K562 (cell line): Measurements from ENCODE around the gene ASF1B. TPM values are rescaled to one million over a fixed set of nuclear protein-coding genes. Genes with fewer than 3 reads are reported as not detected.
A peak's percentile ranks its signal among the peaks of the same experiment; 100 is the strongest.

Experiments used
- ASH1L ChIP-seq: fragments of 450-650 bp; IDR thresholded peaks from 2 replicates; pipeline ENCODE4 v1.6.1; 2018; ENCODE audit warnings: borderline replicate concordance, mild to moderate bottlenecking, low read depth; ENCODE audit not compliant: partially characterized antibody
- CBX1 ChIP-seq: sonication (generic); IDR thresholded peaks from 2 replicates; pipeline ENCODE4 v1.6.1; 2016; ENCODE audit warnings: antibody characterized with exemption, low read depth, mild to moderate bottlenecking
- CBX3 ChIP-seq, 2 experiments: IDR thresholded peaks; 1 replicate in 1 of 2; 2 replicates in 1 of 2; pipeline ENCODE4 v1.6.1; 2012; ENCODE audit warnings: inconsistent platforms in 2 of 2, low read length in 2 of 2, borderline replicate concordance in 1 of 2, control low read depth in 1 of 2
- CBX5 ChIP-seq: IDR thresholded peaks from 2 replicates; pipeline ENCODE4 v1.6.1; 2014; ENCODE audit warnings: low read depth, borderline replicate concordance
- CCAR2 ChIP-seq: fragments of 200-400 bp; formaldehyde crosslinking; IDR thresholded peaks from 2 replicates; pipeline ENCODE4 v1.6.1; 2017; ENCODE audit warnings: mild to moderate bottlenecking, low read depth, low read length
- CREM ChIP-seq: IDR thresholded peaks from 2 replicates; pipeline ENCODE4 v1.6.1; 2014; ENCODE audit warnings: antibody characterized with exemption, low read depth
- FOXK1 ChIP-seq: sonication (generic); formaldehyde crosslinking; IDR thresholded peaks from 2 replicates; pipeline ENCODE4 v1.8.0; 2022; ENCODE audit warnings: missing genetic modification reagents, mild to moderate bottlenecking, borderline replicate concordance
- GATA2 ChIP-seq: sonication (generic); formaldehyde crosslinking; IDR thresholded peaks from 2 replicates; pipeline ENCODE4 v1.4.0; 2020; ENCODE audit warnings: mild to moderate bottlenecking, missing genetic modification reagents
- HIVEP1 ChIP-seq: fragments of 250-450 bp; sonication (Bioruptor Pico); IDR thresholded peaks from 2 replicates; pipeline ENCODE4 v1.4.0; 2020; ENCODE audit warnings: mild to moderate bottlenecking
- KDM4B ChIP-seq, 2 experiments: fragments of 450-650 bp in 1 of 2; sonication (generic) in 1 of 2; IDR thresholded peaks; 2 replicates each; pipeline ENCODE4 v1.6.1; 2016 to 2017; ENCODE audit warnings: borderline replicate concordance in 2 of 2, antibody characterized with exemption in 1 of 2, low read depth in 1 of 2, mild to moderate bottlenecking in 1 of 2
- KLF1 ChIP-seq: fragments of 450-650 bp; IDR thresholded peaks from 2 replicates; pipeline ENCODE4 v1.6.1; 2016; ENCODE audit warnings: missing genetic modification characterization, missing compliant biosample characterization
- MYC ChIP-seq, 2 experiments: fragments of 250-450 bp in 1 of 2; sonication (Bioruptor Pico) in 1 of 2; IDR thresholded peaks; 2 replicates each; pipeline versions ENCODE4 v1.5.1 to v1.6.1; 2012 to 2021; ENCODE audit warnings: low read depth in 2 of 2, borderline replicate concordance in 1 of 2, improper control_type of control experiment in 1 of 2, low read length in 1 of 2, mild to moderate bottlenecking in 1 of 2, moderate library complexity in 1 of 2
- NFYB ChIP-seq: IDR thresholded peaks from 2 replicates; pipeline ENCODE4 v1.6.1; 2011; ENCODE audit warnings: mild to moderate bottlenecking, moderate library complexity; ENCODE audit not compliant: insufficient read length; ENCODE audit errors: extremely low read depth
- PTBP1 ChIP-seq: fragments of 200-400 bp; formaldehyde crosslinking; IDR thresholded peaks from 2 replicates; pipeline ENCODE4 v1.6.1; 2017; ENCODE audit warnings: low read depth, low read length
- RB1 ChIP-seq: fragments of 450-650 bp; IDR thresholded peaks from 2 replicates; pipeline ENCODE4 v1.6.1; 2017; ENCODE audit warnings: low read depth, mild to moderate bottlenecking
- RBM22 ChIP-seq: fragments of 200-400 bp; formaldehyde crosslinking; IDR thresholded peaks from 2 replicates; pipeline ENCODE4 v1.6.1; 2018; ENCODE audit warnings: low read length, low read depth; ENCODE audit not compliant: poor library complexity, severe bottlenecking
- RCOR1 ChIP-seq, 2 experiments: IDR thresholded peaks; 2 replicates each; pipeline ENCODE4 v1.6.1; 2012; ENCODE audit warnings: low read depth in 2 of 2, low read length in 2 of 2, borderline replicate concordance in 1 of 2, improper control_type of control experiment in 1 of 2
- SOX6 ChIP-seq: fragments of 450-650 bp; IDR thresholded peaks from 2 replicates; pipeline ENCODE4 v1.6.1; 2014; ENCODE audit warnings: mild to moderate bottlenecking
- SRSF1 ChIP-seq: fragments of 200-400 bp; formaldehyde crosslinking; IDR thresholded peaks from 2 replicates; pipeline ENCODE4 v1.6.1; 2017; ENCODE audit warnings: mild to moderate bottlenecking, low read depth, low read length, moderate library complexity
- ZBTB17 ChIP-seq: fragments of 450-650 bp; formaldehyde crosslinking; IDR thresholded peaks from 2 replicates; pipeline ENCODE4 v1.4.0; 2020; ENCODE audit warnings: mild to moderate bottlenecking
- ZKSCAN1 ChIP-seq: fragments of 150-350 bp; IDR thresholded peaks from 2 replicates; pipeline ENCODE4 v1.6.1; 2016; ENCODE audit warnings: low read depth, low read length
- ZNF232 ChIP-seq: sonication (generic); formaldehyde crosslinking; IDR thresholded peaks from 2 replicates; pipeline ENCODE4 v1.8.0; 2022; ENCODE audit warnings: mild to moderate bottlenecking, missing genetic modification reagents
- ZNF239 ChIP-seq: fragments of 250-450 bp; sonication (Bioruptor Pico); IDR thresholded peaks from 2 replicates; pipeline ENCODE4 v1.4.0; 2020; ENCODE audit warnings: mild to moderate bottlenecking
- ZNF561 ChIP-seq: fragments of 450-650 bp; formaldehyde crosslinking; conservative IDR thresholded peaks from 2 replicates; pipeline ENCODE4 v1.4.0; 2020; ENCODE audit warnings: mild to moderate bottlenecking, moderate library complexity
- ZNF695 ChIP-seq: fragments of 450-650 bp; formaldehyde crosslinking; IDR thresholded peaks from 2 replicates; pipeline ENCODE4 v1.4.0; 2020; ENCODE audit warnings: mild to moderate bottlenecking, moderate library complexity
- polyA plus RNA-seq, 8 experiments: library from polyadenylated mRNA; depleted of rRNA in 4 of 8; stranded (reverse) in 5 of 8; unstranded in 3 of 8; fragments of >200 nt; fragmentation: Nextera tagmentation in 2 of 8; fragmentation: Illumina TruSeq in 1 of 8; extraction: Ambion mirVana in 2 of 8; extraction: Trizol in 1 of 8; gene quantifications; 2 replicates each; pipeline versions ENCODE4 v1.2.1 to v1.2.3, GENCODE V29; 2011 to 2014; ENCODE audit warnings: inconsistent platforms in 1 of 8, missing spikeins in 1 of 8
- total RNA-seq, 7 experiments: library from RNA; depleted of rRNA in 6 of 7; stranded (reverse); fragments of >200 nt in 6 of 7; fragmentation: Illumina TruSeq in 2 of 7; extraction: Trizol in 2 of 7; gene quantifications; 2 replicates each; pipeline versions ENCODE4 v1.2.1 to v1.2.3, GENCODE V29; 2011 to 2021; ENCODE audit warnings: low replicate concordance in 1 of 7
- TF ChIP-seq, protein P1 (sequence below): fragments of 450-650 bp; IDR thresholded peaks from 2 replicates; pipeline ENCODE4 v1.6.1; 2018; ENCODE audit warnings: mild to moderate bottlenecking, low read depth; ENCODE audit not compliant: partially characterized antibody
- TF ChIP-seq, protein P2 (sequence below): fragments of 250-450 bp; sonication (Bioruptor Pico); IDR thresholded peaks from 2 replicates; pipeline ENCODE4 v1.4.0; 2020; ENCODE audit warnings: borderline replicate concordance

ASF1B gene
- total and polyA plus RNA-seq, 9 of the 15 experiments (the other 6 are each of a cell fraction or from before 2014, with no cell fraction given), result 6.0 to 69.4 (median 53.3) TPM

DNA sequence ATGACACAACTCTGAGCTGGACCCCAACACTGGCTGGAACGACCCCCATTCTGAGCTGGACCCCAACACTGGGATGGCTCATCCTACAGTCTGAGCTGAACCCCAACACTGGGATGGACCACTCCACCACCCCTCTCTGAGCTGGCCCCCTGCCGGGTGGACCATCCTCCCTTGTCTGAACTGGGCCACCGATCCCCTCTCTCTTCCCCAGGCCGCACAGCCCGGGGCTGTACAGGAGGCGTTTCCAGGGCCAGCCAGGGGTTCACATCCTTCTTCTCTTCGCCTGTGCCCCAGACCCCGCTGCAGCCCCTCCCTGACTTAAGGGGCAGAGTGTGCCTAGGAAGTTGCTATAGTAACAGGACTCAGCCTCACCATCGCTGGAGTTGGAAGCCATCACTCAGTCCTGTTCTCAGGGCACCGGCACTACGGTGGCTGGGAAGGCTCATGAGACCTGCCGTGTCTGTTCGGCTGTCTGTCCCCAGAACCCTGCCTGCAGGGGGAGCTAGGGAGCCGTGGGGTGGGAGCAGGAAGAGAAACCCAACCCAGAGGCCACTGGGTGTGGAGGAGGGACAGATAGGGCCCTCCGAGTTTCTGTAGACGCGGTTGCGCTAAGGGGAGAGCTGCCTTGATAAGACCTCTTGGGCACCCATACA is 22.5 kb downstream of the ASF1B start (continued):
- TF ChIP-seq, protein P1, sequence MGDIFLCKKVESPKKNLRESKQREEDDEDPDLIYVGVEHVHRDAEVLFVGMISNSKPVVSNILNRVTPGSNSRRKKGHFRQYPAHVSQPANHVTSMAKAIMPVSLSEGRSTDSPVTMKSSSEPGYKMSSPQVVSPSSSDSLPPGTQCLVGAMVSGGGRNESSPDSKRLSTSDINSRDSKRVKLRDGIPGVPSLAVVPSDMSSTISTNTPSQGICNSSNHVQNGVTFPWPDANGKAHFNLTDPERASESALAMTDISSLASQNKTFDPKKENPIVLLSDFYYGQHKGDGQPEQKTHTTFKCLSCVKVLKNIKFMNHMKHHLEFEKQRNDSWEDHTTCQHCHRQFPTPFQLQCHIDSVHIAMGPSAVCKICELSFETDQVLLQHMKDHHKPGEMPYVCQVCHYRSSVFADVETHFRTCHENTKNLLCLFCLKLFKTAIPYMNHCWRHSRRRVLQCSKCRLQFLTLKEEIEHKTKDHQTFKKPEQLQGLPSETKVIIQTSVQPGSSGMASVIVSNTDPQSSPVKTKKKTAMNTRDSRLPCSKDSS, result no peak
- TF ChIP-seq RBM22 (no peak), RCOR1 (IDR thresholded peaks at IDR 0.05; ENCODE audit: borderline replicate concordance in 1 of 2, low read depth in 2 of 2, low read length in 2 of 2) (peak; percentile 68 to 95; a peak in 3 of 4 replicates), ZNF239 (CRISPR knock-in tag) (no peak), FOXK1 (CRISPR knock-in tag) (no peak), ZNF561 (CRISPR knock-in tag) (no peak), CBX5 (no peak), SOX6 (0 out of 2 replicates have a peak, but pooled peaks have one; percentile 13), GATA2 (CRISPR knock-in tag) (no peak), RB1 (peak; percentile 59; the same call in 1 of the 2 replicates), ZNF232 (CRISPR knock-in tag) (no peak), MYC (IDR thresholded peaks at IDR 0.05; ENCODE audit: low read depth, low read length) (peak; percentile 46; the same call in 1 of the 2 replicates), MYC (CRISPR knock-in tag; IDR thresholded peaks at IDR 0.05; ENCODE audit: borderline replicate concordance, low read depth) (no peak), NFYB (no peak), CREM (0 out of 2 replicates have a peak, but pooled peaks have one; percentile 35), CBX1 (peak; percentile 89), CBX3 (IDR thresholded peaks at IDR 0.05; ENCODE audit: borderline replicate concordance in 1 of 2, low read length in 2 of 2) (peak in 1 of 2 experiments; percentile 86; a peak in 2 of 3 replicates), ZKSCAN1 (0 out of 2 replicates have a peak, but pooled peaks have one; percentile 49), KLF1 (tag) (no peak), CCAR2 (no peak), HIVEP1 (CRISPR knock-in tag) (no peak), ZNF695 (CRISPR knock-in tag) (no peak), ZBTB17 (peak; percentile 57; the same call in 1 of the 2 replicates), PTBP1 (no peak), KDM4B (IDR thresholded peaks at IDR 0.05; ENCODE audit: borderline replicate concordance in 2 of 2, low read depth in 1 of 2) (no peak), ASH1L (no peak), SRSF1 (no peak)
- TF ChIP-seq, protein P2, sequence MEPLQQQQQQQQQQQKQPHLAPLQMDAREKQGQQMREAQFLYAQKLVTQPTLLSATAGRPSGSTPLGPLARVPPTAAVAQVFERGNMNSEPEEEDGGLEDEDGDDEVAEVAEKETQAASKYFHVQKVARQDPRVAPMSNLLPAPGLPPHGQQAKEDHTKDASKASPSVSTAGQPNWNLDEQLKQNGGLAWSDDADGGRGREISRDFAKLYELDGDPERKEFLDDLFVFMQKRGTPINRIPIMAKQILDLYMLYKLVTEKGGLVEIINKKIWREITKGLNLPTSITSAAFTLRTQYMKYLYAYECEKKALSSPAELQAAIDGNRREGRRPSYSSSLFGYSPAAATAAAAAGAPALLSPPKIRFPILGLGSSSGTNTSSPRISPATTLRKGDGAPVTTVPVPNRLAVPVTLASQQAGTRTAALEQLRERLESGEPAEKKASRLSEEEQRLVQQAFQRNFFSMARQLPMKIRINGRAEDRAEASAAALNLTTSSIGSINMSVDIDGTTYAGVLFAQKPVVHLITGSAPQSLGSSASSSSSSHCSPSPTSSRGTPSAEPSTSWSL (CRISPR knock-in tag), result no peak
